Esophagus (tissue), 2 donors: Measurements from ENCODE around the gene MAPK11. TPM values are rescaled to one million over a fixed set of nuclear protein-coding genes. Genes with fewer than 3 reads are reported as not detected.
"Not testable (repeated sequence)": the region's sequence is repeated elsewhere in the genome, so short reads cannot be mapped to it uniquely, and the experiment has no call there.

Experiments used
- H3K27ac ChIP-seq, 2 donors: one replicate each; pipeline ENCODE4 v1.5.1; 2013; ENCODE audit warnings: low read depth in 2 of 2, mild to moderate bottlenecking in 2 of 2, inconsistent platforms in 1 of 2, low read length in 1 of 2, moderate library complexity in 1 of 2
- H3K27me3 ChIP-seq, 2 donors: one replicate each; pipeline ENCODE4 v1.6.1; 2013; ENCODE audit warnings: low read length in 2 of 2, control low read depth in 1 of 2, mild to moderate bottlenecking in 1 of 2; ENCODE audit not compliant: insufficient read depth in 2 of 2, control insufficient read depth in 1 of 2
- H3K36me3 ChIP-seq, 2 donors: one replicate each; pipeline ENCODE4 v1.6.1; 2013; ENCODE audit warnings: low read length in 1 of 2; ENCODE audit not compliant: control insufficient read depth in 2 of 2, insufficient read depth in 2 of 2
- H3K4me1 ChIP-seq, 2 donors: one replicate each; pipeline ENCODE4 v1.6.1; 2013; ENCODE audit warnings: low read length in 1 of 2; ENCODE audit not compliant: control insufficient read depth in 2 of 2, insufficient read depth in 2 of 2
- H3K4me3 ChIP-seq, 2 donors: one replicate each; pipeline ENCODE4 v1.5.1; 2013; ENCODE audit warnings: low read length in 2 of 2, mild to moderate bottlenecking in 2 of 2, low read depth in 1 of 2, moderate library complexity in 1 of 2
- H3K9me3 ChIP-seq, 2 donors: one replicate each; pipeline ENCODE4 v1.6.1; 2013; ENCODE audit warnings: mild to moderate bottlenecking in 2 of 2, low read depth in 1 of 2, low read length in 1 of 2, moderate library complexity in 1 of 2; ENCODE audit not compliant: control insufficient read depth in 2 of 2, insufficient read depth in 1 of 2
- WGBS, 2 donors: extraction: QIAGEN DNeasy Blood & Tissue Kit; methylation state at CpG; one replicate each; pipeline ENCODE4 v1.1.7; 2013; 5-methylcytosine and 5-hydroxymethylcytosine counted together
- polyA plus RNA-seq, 2 donors: library from polyadenylated mRNA; stranded (reverse); fragments of 200-250 nt; gene quantifications; one replicate each; pipeline ENCODE4 v1.2.3, GENCODE V29; 2013
- donor health status: healthy with polysubstance abuse.
- donor health status: Bipolar disorder and iron deficiency.

MAPK11 gene
- polyA plus RNA-seq, 2 donors, result 5.4 to 6.1 TPM

DNA sequence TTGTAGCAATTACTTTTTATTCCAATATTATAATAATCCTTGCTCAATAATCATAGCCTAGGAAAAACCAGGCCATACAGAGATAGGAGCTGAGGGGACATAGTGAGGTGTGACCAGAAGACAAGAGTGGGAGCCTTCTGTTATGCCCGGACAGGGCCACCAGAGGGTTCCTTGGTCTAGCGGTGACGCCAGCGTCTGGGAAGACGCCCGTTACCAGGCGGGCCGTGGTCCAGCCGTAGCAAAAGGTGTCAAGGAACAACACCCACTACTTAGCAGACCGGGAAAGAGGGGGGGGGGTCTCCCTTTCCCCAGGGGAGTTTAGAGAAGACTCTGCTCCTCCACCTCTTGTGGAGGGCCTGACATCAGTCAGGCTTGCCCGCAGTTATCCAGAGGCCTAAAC is 3.2 kb upstream of the MAPK11 start:
- Histone ChIP-seq H3K4me1 (peaks cover 9 to 22% of the 10 kb centered on the region in 2 donors), H3K36me3 (peaks cover 0 to 34% of the 10 kb centered on the region in 2 donors)
- not testable (repeated sequence) for H3K27ac ChIP-seq, H3K4me3 ChIP-seq, H3K9me3 ChIP-seq, H3K27me3 ChIP-seq
- WGBS, 2 donors, result 53 to 54% methylated on average over 11 of the region's 11 CpGs

- Histone ChIP-seq H3K4me1 (peaks cover 12 to 29% of the 10 kb centered on the region in 2 donors), H3K27ac (peak overlapping the region in 1 of 2 donors; percentile 6), H3K9me3 (peaks cover 0 to 5% of the 10 kb centered on the region in 2 donors), H3K36me3 (peaks cover 0 to 23% of the 10 kb centered on the region in 2 donors), H3K27me3 (no peaks in the 10 kb centered on the region), H3K4me3 (no peak overlapping the region)
- WGBS, 2 donors, result 41 to 43% methylated on average over 20 to 26 of the region's 26 CpGs
Measured at GRCh38 chr22:50272044-50272802, 2.0 kb upstream of the MAPK11 start.

DNA sequence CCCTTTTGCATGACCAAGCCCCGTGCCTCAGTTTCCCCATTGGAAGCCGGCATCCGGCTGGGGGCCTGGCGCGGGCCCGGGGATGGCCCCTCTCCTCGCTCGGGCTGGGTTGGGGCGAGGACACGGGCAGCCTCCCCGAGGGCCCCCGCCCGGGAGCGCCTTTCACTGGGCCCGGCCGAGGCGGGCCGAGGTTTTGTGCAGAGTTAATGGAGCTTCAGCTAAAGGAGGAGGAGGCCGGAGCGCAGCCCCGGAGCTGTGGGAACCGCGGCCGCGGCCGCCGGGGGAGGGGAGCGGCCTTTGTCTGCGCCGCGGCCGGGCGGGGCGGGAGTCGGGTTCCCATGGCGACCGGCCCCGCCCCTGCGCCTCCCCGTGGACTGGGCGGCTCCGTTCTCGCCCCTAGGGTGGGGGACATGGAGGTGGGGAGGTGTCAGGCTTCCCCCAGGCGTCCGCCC is 1.4 kb upstream of the MAPK11 start:
- Histone ChIP-seq H3K27ac (no peak overlapping the region), H3K27me3 (no peaks in the 10 kb centered on the region)
- 1% methylated on average over 32 to 45 of the region's 45 CpGs for WGBS, 2 donors

DNA sequence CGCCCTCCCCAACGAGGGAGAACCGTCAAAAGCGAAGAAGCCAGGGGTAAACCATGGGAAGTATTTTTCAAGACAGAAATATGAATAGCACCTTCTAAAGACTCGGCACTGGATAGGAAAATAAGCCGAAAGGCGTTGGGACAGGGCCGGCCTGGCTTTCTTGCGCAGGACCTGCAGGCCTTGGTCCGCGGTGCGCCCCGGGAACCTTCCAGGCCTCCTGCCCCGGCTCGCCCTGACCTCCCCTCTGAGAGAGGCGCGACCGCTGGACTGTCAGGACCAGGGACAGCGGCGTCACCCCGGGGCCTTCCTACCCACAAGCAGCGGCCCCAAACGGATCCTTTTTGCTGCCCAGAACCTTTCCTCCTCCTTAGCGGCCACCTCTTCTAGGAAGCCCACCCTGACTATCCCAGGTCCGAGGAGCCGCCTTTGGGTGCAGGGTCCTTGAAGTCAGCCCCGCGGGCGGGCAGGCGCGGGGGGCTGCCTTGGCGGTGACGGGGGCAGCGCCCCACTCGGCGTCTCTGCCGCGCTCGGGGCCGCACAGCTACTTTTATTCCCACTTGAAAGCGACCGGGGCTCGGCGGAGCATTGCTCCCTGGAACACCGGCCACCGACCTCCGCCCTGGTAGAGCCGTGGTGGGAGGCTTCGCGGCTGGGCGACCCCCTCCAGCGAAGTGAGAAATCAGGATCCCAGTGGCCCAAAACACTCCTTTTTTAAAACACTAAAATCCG is 650 bp upstream of the MAPK11 start:
- Histone ChIP-seq H3K27ac (peak overlapping the region; percentile 36 to 56), H3K4me1 (peaks cover 12 to 30% of the 10 kb centered on the region in 2 donors), H3K4me3 (peak overlapping the region; percentile 31 to 48), H3K36me3 (peaks cover 0 to 13% of the 10 kb centered on the region in 2 donors), H3K27me3 (no peaks in the 10 kb centered on the region), H3K9me3 (no peaks in the 10 kb centered on the region)
- 1 to 2% methylated on average over 51 to 53 of the region's 53 CpGs for WGBS, 2 donors

More for the DNA sequence above, 1.4 kb upstream of the MAPK11 start:
- Histone ChIP-seq H3K4me1 (peaks cover 12 to 31% of the 10 kb centered on the region in 2 donors), H3K9me3 (peaks cover 0 to 5% of the 10 kb centered on the region in 2 donors), H3K36me3 (peaks cover 0 to 20% of the 10 kb centered on the region in 2 donors), H3K4me3 (peak overlapping the region; percentile 7 to 31)

DNA sequence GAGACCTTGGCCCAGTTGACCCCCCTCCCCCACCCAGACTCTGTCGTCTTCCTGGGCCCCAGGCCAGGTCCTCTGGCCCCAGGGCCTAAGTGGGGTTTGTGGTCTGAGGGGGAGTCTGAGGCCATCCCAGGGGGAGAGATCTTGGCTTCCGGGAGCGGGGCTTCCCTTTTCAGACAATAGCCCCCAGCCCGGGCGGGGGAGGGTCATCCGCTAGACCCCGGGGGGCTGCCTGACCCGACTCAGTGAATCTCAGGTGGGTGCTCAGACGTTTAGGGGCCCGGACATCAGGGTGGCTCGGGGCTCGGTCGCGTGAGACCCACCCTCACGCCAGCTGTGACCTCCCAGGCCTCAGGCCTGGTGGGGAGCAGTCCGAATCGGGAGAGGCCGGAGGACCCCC is 609 bp downstream of the MAPK11 start:
- 9 to 13% methylated on average over 16 to 18 of the region's 18 CpGs for WGBS, 2 donors
- Histone ChIP-seq H3K4me3 (peak overlapping the region; percentile 21 to 31), H3K27me3 (no peaks in the 10 kb centered on the region), H3K27ac (peak overlapping the region in 1 of 2 donors; percentile 0), H3K9me3 (no peaks in the 10 kb centered on the region), H3K4me1 (peaks cover 12 to 29% of the 10 kb centered on the region in 2 donors), H3K36me3 (peaks cover 0 to 3% of the 10 kb centered on the region in 2 donors)

DNA sequence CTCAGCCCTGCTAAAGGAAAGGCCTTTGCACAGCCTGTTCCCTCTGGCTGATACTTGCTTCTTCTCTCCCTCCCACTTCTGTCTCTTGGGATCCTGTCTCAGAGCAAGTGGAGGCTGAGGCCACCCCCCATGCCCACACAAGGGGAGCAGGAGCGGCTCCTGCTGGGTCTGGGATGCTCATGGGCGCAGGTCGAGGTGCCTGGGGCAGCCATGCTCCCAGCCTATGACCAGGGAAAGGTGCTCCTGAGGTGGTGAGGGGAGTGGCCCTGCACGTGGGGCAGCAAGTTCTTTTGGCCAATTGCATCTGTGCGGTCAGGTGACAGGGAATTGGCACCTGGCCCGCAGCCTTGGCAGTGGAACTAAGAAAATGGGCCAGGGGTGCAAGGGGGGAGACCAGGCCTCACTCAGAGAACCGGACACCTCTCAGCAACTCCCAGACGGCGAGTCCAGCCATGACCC is 1.5 kb downstream of the MAPK11 start:
- H3K36me3 ChIP-seq, result no peaks in the 10 kb centered on the region
- no peak overlapping the region for H3K4me3 ChIP-seq
- no peaks in the 10 kb centered on the region for H3K27me3 ChIP-seq
- WGBS, 2 donors, result 40 to 51% methylated on average over 9 of the region's 9 CpGs
- H3K9me3 ChIP-seq, result no peaks in the 10 kb centered on the region
- no peak overlapping the region for H3K27ac ChIP-seq
- H3K4me1 ChIP-seq, result peaks cover 12 to 29% of the 10 kb centered on the region in 2 donors

DNA sequence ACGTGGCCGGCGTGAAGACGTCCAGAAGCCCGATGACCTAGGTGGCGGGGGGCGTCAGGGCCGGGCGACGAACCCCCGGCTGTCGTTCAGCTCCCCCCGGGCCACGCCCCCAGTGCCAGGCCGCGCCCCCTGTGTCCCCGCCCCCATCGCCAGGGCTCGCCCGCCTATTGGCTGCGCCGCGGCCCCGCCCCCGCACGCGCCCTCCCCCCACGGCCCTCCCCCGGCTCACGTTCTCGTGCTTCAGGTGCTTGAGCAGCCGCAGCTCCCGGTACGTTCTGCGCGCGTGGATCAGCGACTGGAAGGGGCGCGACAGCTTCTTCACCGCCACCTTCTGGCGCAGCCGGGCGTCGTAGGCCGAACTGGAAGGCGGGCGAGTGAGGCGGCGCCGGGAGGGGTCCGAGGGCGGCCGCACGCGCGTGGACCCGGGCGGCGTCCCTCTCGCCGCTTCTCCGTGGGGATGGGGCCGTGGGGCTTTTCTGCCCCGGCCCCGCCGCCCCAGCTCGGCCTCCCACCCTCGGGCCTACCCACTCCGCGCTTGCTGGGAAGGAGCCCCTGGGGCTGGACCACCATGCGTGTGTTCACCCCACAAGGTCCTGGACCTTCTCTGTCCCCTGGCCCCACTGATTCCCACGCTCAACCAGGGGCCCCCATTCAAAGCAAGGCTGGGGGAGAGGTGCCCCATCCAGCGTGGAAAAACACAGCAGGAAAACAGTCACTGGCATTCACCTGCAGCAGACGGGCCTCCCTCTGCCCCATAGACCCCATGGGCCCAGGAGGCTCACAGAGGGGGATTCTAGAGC is 2.4 kb downstream of the MAPK11 start:
- H3K4me3 ChIP-seq, result no peak overlapping the region
- peak overlapping the region in 1 of 2 donors; percentile 26 for H3K27ac ChIP-seq
- H3K36me3 ChIP-seq, result no peaks in the 10 kb centered on the region
- H3K4me1 ChIP-seq, result peaks cover 12 to 29% of the 10 kb centered on the region in 2 donors
- no peaks in the 10 kb centered on the region for H3K9me3 ChIP-seq
- 9 to 16% methylated on average over 55 to 75 of the region's 75 CpGs for WGBS, 2 donors
- no peaks in the 10 kb centered on the region for H3K27me3 ChIP-seq

DNA sequence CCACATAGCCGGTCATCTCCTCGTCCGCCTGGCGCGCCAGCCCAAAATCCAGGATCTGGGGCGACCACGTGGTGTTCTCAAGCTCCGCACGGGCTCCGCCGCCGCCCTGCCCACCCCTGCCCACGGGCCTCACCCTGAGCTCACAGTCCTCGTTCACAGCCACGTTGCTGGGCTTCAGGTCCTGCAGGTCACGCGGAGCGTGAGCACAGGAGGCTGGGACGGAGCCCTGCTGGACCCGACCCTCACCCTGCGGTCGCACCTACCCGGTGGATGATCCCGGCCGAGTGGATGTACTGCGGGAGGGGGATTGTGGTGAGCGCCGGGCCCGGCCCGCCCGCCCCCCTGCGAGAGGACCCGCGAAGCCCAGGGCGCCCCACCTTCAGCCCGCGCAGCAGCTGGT is 3.2 kb downstream of the MAPK11 start:
- H3K9me3 ChIP-seq, result no peaks in the 10 kb centered on the region
- H3K4me1 ChIP-seq, result peaks cover 12 to 28% of the 10 kb centered on the region in 2 donors
- no peaks in the 10 kb centered on the region for H3K36me3 ChIP-seq
- H3K27me3 ChIP-seq, result no peaks in the 10 kb centered on the region
- WGBS, 2 donors, result 62 to 66% methylated on average over 30 to 37 of the region's 37 CpGs
- no peak overlapping the region for H3K4me3 ChIP-seq
- H3K27ac ChIP-seq, result no peak overlapping the region
